GM12875 (cell line): ENCODE measurements around the gene MYO9A.
"Not testable (repeated sequence)": the region's sequence is repeated elsewhere in the genome, so short reads cannot be mapped to it uniquely, and the experiment has no call there.

Experiments used
- H3K4me3 ChIP-seq: one replicate; pipeline ENCODE4 v1.5.1; 2011; ENCODE audit warnings: low read depth, low read length, control low read depth
- TF ChIP-seq, protein P1 (sequence below): IDR thresholded peaks from 2 replicates; pipeline ENCODE4 v1.5.1; 2011; ENCODE audit warnings: low read depth, mild to moderate bottlenecking, control low read depth, inconsistent platforms, low read length, moderate library complexity, borderline replicate concordance; ENCODE audit not compliant: insufficient read depth

Gene MYO9A

GRCh38 chr15:72060687-72061250, 57.2 kb downstream of the MYO9A start:
- no peak overlapping the region for H3K4me3 ChIP-seq
- TF ChIP-seq, protein P1, sequence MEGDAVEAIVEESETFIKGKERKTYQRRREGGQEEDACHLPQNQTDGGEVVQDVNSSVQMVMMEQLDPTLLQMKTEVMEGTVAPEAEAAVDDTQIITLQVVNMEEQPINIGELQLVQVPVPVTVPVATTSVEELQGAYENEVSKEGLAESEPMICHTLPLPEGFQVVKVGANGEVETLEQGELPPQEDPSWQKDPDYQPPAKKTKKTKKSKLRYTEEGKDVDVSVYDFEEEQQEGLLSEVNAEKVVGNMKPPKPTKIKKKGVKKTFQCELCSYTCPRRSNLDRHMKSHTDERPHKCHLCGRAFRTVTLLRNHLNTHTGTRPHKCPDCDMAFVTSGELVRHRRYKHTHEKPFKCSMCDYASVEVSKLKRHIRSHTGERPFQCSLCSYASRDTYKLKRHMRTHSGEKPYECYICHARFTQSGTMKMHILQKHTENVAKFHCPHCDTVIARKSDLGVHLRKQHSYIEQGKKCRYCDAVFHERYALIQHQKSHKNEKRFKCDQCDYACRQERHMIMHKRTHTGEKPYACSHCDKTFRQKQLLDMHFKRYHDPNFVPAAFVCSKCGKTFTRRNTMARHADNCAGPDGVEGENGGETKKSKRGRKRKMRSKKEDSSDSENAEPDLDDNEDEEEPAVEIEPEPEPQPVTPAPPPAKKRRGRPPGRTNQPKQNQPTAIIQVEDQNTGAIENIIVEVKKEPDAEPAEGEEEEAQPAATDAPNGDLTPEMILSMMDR, result no peak

DNA sequence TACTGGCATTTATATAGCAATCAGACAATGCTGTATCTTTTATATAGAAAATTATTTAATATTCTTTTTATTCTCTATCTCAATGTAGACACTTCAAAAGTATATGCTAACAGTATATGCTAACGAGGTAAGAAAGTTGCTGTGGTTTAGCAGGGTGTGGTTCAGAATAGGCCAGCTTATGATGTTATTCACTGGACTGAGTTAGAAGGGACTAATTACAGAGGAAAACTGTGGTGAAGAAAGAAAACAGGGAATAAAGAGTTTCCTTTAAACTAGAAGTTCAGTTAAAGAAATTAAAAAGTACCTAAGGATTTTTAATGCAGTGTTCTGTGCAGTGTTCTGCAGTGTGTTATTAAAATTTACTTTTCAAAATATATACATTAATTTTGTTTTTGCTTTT, 59.4 kb downstream of the MYO9A start:
- TF ChIP-seq, protein P1, result no peak
- H3K4me3 ChIP-seq, result no peak overlapping the region

GRCh38 chr15:72057548-72058091, 60.3 kb downstream of the MYO9A start:
- TF ChIP-seq, protein P1, result no peak
- H3K4me3 ChIP-seq, result no peak overlapping the region

DNA sequence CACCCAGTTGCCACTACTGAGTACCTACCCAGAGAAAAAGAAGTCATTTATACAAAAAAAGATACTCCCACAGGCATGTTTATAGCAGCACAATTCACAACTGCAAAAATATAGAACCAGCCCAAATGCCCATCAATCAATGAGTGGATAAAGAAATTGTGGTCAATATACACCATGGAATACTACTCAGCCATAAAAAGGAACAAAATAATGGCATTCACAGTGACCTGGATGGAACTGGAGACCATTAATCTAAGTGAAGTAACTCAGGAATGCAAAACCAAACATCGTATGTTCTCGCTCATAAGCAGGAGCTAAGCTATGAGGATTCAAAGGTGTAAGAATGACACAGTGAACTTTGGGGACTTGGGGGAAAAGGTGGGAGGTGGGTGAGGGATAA, 61.7 kb downstream of the MYO9A start:
- H3K4me3 ChIP-seq, result not testable (repeated sequence)

GRCh38 chr15:72053297-72053696, 64.7 kb downstream of the MYO9A start:
- H3K4me3 ChIP-seq, result not testable (repeated sequence)

DNA sequence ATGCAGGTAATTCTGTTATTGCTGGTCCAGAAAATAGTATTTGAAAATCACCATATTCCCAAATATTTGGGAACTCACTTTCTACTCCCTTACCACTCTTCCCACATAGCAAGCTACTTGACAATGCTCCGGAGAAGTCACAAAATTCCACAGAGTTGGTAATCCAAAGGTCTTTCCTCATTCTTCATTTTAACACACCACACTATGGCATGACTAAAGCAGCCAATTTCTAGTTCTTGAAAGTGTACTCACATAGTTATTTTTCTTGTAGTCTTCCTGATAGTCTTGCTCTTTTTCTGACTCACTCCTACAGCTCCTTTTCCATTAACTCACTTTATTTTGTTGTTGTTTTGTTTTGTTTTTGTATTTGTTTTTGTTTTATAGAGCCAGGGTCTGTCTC, 67.2 kb downstream of the MYO9A start:
- TF ChIP-seq, protein P1, result no peak

DNA sequence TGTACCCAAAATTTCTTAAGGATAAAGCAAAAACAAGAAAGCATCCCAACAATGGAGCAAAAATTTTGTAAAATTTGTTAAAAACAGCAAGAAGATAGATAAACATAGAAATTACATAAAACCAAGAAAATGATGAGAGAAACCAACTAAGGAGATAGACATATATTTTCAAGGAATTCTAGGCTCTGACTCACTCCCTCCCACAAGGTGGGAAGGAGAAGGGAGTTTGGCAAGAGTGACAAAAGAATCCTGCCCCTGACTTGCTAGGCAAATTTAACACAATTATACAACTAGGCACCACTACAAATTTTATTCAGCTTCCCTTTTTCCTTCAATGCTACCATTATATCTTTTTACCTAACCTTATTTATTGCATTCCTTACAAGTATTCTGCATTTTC, 70.9 kb downstream of the MYO9A start:
- TF ChIP-seq, protein P1, result no peak
- no peak overlapping the region for H3K4me3 ChIP-seq

More for the DNA sequence above, 67.2 kb downstream of the MYO9A start:
- H3K4me3 ChIP-seq, result no peak overlapping the region

DNA sequence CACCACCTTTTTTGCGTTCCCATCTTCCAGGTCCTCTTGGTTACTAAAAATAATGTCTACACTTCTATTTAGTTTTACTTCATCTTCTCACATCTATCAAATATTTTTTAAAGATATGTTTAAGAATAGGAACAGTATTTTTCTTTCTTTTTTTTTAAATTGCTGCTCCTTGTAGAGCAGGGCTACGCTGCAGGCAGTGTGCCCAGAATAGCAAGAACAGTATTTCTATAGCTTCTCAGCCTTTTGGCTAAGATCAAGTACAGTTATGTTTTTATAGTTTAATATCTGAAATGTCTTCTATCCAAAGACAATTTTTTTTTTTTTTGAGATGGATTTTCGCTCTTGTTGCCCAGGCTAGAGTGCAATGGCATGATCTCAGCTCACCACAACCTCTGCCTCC, 73.0 kb downstream of the MYO9A start:
- H3K4me3 ChIP-seq, result no peak overlapping the region
- TF ChIP-seq, protein P1, result no peak
